Caco-2 (cell line): ENCODE data around the gene RGS19. TPM values are rescaled to one million over a fixed set of nuclear protein-coding genes. Genes with fewer than 3 reads are reported as not detected.
A peak's percentile ranks its signal among the peaks of the same experiment; 100 is the strongest.

Experiments used
- BruUV-seq: library from RNA; stranded (reverse); fragments of 400-500 nt; replicated peaks from 2 replicates; lab custom pipeline; 2021; lab: Mats Ljungman, UMichigan
- CTCF ChIA-PET: fragments of 300-600 bp; sonication (Branson Sonifier 250); formaldehyde crosslinking; loops from one replicate; lab custom pipeline; 2022; ENCODE audit warnings: antibody characterized with exemption; lab: Charles Lee
- POLR2A ChIA-PET: fragments of 300-600 bp; sonication (Branson Sonifier 250); formaldehyde crosslinking; loops from one replicate; lab custom pipeline; 2022; ENCODE audit warnings: antibody characterized with exemption; lab: Charles Lee
- DNase-seq, 2 experiments: peaks; one replicate each; pipeline versions ENCODE4 v3.0.0 to v3.0.0-alpha.2; 2020 to 2022
- H3K27me3 ChIP-seq: replicated peaks from 2 replicates; pipeline ENCODE4 v1.6.0; 2011; ENCODE audit warnings: low read length; ENCODE audit not compliant: control insufficient read depth, insufficient read depth
- H3K36me3 ChIP-seq: 2 replicates; pipeline ENCODE4 v1.5.1; 2011; ENCODE audit warnings: low read length; ENCODE audit not compliant: control insufficient read depth, insufficient read depth
- H3K4me1 ChIP-seq: fragments of 250-450 bp; sonication (Bioruptor Pico); 2 replicates; pipeline ENCODE4 v1.5.1; 2020; ENCODE audit warnings: mild to moderate bottlenecking
- H3K4me3 ChIP-seq: 2 replicates; pipeline ENCODE4 v1.5.1; 2011; ENCODE audit warnings: low read depth, mild to moderate bottlenecking, control low read depth, low read length
- H3K9me3 ChIP-seq: fragments of 250-450 bp; sonication (Bioruptor Pico); 2 replicates; pipeline ENCODE4 v1.5.1; 2020; ENCODE audit warnings: mild to moderate bottlenecking, moderate library complexity
- H3K27ac Mint-ChIP-seq: one replicate; pipeline ENCODE4 v1.8.0; 2022; ENCODE audit warnings: mixed read lengths; ENCODE audit not compliant: unreplicated experiment
- H3K27me3 Mint-ChIP-seq: one replicate; pipeline ENCODE4 v1.8.0; 2022; ENCODE audit warnings: mixed read lengths; ENCODE audit not compliant: insufficient read depth, unreplicated experiment
- H3K36me3 Mint-ChIP-seq: one replicate; pipeline ENCODE4 v1.8.0; 2022; ENCODE audit warnings: mild to moderate bottlenecking, mixed read lengths; ENCODE audit not compliant: insufficient read depth, unreplicated experiment
- H3K4me1 Mint-ChIP-seq: one replicate; pipeline ENCODE4 v1.8.0; 2022; ENCODE audit warnings: low read depth, mixed read lengths; ENCODE audit not compliant: unreplicated experiment
- H3K4me3 Mint-ChIP-seq: one replicate; pipeline ENCODE4 v1.8.0; 2022; ENCODE audit warnings: mild to moderate bottlenecking, moderate library complexity, mixed read lengths; ENCODE audit not compliant: unreplicated experiment
- H3K9me3 Mint-ChIP-seq: one replicate; pipeline ENCODE4 v1.8.0; 2022; ENCODE audit warnings: mixed read lengths; ENCODE audit not compliant: unreplicated experiment
- intact Hi-C: fragments of 100-400 bp; cut with micrococcal nuclease; formaldehyde crosslinking; loops from one replicate; pipeline ENCODE4 v1.10.0; 2022; ENCODE audit not compliant: unreplicated experiment
- total RNA-seq: library from RNA; stranded (reverse); gene quantifications from 2 replicates; pipeline ENCODE4 v1.2.3, GENCODE V29; 2022
- TF ChIP-seq, protein P1 (sequence below), 2 experiments: fragments of 200-600 bp in 1 of 2; IDR thresholded peaks; 1 replicate in 1 of 2; 2 replicates in 1 of 2; pipeline versions ENCODE4 v1.5.1 to v1.8.0; 2011 to 2022; ENCODE audit warnings: antibody characterized with exemption in 1 of 2, control low read depth in 1 of 2, inconsistent platforms in 1 of 2, low read depth in 1 of 2, low read length in 1 of 2, mild to moderate bottlenecking in 1 of 2, moderate library complexity in 1 of 2; ENCODE audit not compliant: insufficient read depth in 1 of 2, severe bottlenecking in 1 of 2, unreplicated experiment in 1 of 2

RGS19 gene
- total RNA-seq, 1 experiment from 2014 or later = 29.3 TPM

DNA sequence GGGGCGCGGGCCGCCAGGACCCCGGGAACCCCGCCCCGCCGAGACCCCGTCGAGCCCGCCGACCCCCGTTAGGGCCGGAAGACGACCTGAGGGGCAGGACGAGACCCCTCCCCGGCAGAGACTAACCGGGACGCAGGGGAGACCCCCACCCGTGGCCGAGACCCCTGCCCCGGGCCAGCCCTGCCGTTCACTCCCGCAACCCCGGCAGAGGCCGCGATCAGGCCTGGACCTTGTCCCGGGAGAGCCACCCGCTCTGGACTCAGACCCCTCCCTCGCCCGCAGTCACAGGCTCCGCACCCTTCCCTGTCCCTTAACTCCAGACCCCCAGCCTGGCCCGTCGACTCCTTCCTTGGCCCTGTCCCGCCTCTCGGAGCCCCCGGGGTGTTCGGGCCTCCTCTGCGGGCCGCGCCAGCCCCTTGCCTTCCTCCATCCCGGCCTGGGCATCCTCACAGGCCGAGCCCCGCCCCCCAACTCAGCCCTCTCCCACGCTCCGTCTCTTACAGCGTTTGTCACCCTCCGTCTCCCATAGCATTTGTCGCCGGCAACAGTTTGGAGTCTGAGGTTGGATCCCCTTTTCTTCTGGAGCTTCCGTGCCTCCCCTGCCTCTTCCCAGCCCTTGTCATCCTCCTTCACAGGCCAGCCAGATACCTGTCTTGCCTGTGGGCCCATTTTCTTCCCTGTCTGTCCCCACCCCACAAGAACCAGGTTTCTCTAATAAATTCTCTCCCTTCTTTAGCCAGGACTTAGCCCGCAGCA is 15.8 kb downstream of the RGS19 start:
- TF ChIP-seq, protein P1, sequence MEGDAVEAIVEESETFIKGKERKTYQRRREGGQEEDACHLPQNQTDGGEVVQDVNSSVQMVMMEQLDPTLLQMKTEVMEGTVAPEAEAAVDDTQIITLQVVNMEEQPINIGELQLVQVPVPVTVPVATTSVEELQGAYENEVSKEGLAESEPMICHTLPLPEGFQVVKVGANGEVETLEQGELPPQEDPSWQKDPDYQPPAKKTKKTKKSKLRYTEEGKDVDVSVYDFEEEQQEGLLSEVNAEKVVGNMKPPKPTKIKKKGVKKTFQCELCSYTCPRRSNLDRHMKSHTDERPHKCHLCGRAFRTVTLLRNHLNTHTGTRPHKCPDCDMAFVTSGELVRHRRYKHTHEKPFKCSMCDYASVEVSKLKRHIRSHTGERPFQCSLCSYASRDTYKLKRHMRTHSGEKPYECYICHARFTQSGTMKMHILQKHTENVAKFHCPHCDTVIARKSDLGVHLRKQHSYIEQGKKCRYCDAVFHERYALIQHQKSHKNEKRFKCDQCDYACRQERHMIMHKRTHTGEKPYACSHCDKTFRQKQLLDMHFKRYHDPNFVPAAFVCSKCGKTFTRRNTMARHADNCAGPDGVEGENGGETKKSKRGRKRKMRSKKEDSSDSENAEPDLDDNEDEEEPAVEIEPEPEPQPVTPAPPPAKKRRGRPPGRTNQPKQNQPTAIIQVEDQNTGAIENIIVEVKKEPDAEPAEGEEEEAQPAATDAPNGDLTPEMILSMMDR (IDR thresholded peaks at IDR 0.05; ENCODE audit: insufficient read depth in 1 of 2, low read depth in 1 of 2, low read length in 1 of 2, severe bottlenecking in 1 of 2, unreplicated experiment in 1 of 2) = no peak
- TSS peak; percentile 78 for BruUV-seq
- Mint-ChIP-seq H3K27me3 (no peaks in the 10 kb centered on the region), H3K36me3 (no peaks in the 10 kb centered on the region), H3K9me3 (no peaks in the 10 kb centered on the region), H3K4me3 (peak overlapping the region; percentile 81), H3K4me1 (peaks cover 21% of the 10 kb centered on the region), H3K27ac (peak overlapping the region; percentile 16)
- Histone ChIP-seq H3K9me3 (no peaks in the 10 kb centered on the region), H3K4me3 (peak overlapping the region; percentile 74), H3K27me3 (no peaks in the 10 kb centered on the region), H3K36me3 (no peaks in the 10 kb centered on the region), H3K4me1 (peaks cover 15% of the 10 kb centered on the region)
- POLR2A ChIA-PET = interaction anchor here (0.5 to 1.9 kb wide), 18 partner anchors 9 to 1698 kb away, joined by 3 to 11 read pairs (median 4); partner anchors contain the start of genes OPRL1, PPDPF, RGS19 and SAMD10
- intact Hi-C loops = loop anchor here (1.0 to 10.0 kb wide), 5 partner anchors 14 to 169 kb away; partner anchors contain the start of genes DNAJC5, PRPF6, RGS19 and SOX18
- peak in 1 of 2 experiments; percentile 59 for DNase-seq
- CTCF ChIA-PET = interaction anchor here (0.6 to 6.2 kb wide), 18 partner anchors 7 to 526 kb away, joined by 3 to 101 read pairs (median 6); partner anchors contain the start of genes C20orf204, LKAAEAR1, OPRL1 and PRPF6

DNA sequence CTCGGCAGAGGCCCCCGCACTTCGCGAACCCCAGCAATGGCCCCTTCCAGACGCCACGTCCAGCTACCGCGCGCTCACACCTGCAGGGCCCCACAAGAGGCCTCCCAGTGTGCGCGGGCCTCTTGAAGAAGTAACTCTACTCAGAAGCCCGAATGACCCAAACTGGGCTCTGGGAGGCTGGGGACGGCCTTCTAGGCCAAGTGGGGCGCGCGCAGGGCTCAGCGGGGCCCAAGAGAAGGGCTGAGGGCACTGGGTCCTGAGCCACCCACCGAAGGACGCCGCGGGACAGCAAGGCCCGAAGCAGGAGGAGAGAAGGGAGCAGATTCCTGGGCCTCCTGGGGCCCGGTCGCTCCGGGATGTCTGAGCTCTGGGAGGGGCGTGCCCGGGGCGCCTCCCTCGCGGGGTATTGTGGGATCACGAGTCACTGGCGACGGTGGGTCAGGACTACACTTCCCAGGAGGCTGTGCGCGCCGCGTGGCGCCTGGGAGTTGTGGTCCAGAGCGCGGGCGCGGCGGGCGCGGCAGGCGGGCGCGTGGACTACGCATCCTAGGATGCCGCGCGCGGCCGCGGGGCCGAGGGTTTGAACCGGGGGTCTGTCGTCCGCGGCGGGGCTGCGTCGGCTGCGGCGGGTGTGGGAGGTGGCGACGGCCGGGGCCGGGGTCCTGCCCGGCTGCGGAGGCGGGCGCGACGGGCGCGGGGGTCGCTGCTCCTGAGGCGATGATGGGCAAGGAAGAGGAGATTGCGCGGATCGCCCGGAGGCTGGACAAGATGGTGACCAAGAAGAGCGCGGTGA is 16.5 kb downstream of the RGS19 start, which contains the start of gene TCEA2:
Gene TCEA2 (plus strand): TSS at position 603 of the 793 bp plus-strand sequence. CDS start 115 bp downstream, at position 718.
- Histone ChIP-seq H3K4me3 (peak within 1 kb of the TSS; percentile 74), H3K27me3 (no peaks in the 10 kb centered on the region), H3K4me1 (peaks cover 23% of the 10 kb centered on the region), H3K9me3 (no peaks in the 10 kb centered on the region), H3K36me3 (no peaks in the 10 kb centered on the region)
- intact Hi-C loops = loop anchor here (1.0 to 10.0 kb wide), 5 partner anchors 13 to 168 kb away; partner anchors contain the start of genes DNAJC5, PRPF6, RGS19 and SOX18
- H3K4me1 Mint-ChIP-seq = peaks cover 28% of the 10 kb centered on the region
- H3K27ac Mint-ChIP-seq = peak within 1 kb of the TSS; percentile 16
- H3K27me3 Mint-ChIP-seq = no peaks in the 10 kb centered on the region
- no TSS peak for BruUV-seq
- POLR2A ChIA-PET = interaction anchor here (0.5 to 1.9 kb wide), 19 partner anchors 9 to 1697 kb away, joined by 3 to 11 read pairs (median 4); partner anchors contain the start of genes OPRL1, PPDPF, RGS19 and SAMD10
- no peaks in the 10 kb centered on the region for H3K36me3 Mint-ChIP-seq
- CTCF ChIA-PET = interaction anchor here (0.6 to 6.2 kb wide), 18 partner anchors 8 to 525 kb away, joined by 3 to 101 read pairs (median 5); partner anchors contain the start of genes C20orf204, LKAAEAR1, OPRL1 and PRPF6
- H3K9me3 Mint-ChIP-seq = no peaks in the 10 kb centered on the region
- peak; percentile 99 to 100 for DNase-seq
- H3K4me3 Mint-ChIP-seq = peak within 1 kb of the TSS; percentile 81
- TF ChIP-seq, protein P1 (IDR thresholded peaks at IDR 0.05; ENCODE audit: insufficient read depth in 1 of 2, low read depth in 1 of 2, low read length in 1 of 2, severe bottlenecking in 1 of 2, unreplicated experiment in 1 of 2) = no peak
